Left lung (tissue), 10 donors: Measurements from ENCODE around the gene PUDP. TPM values are rescaled to one million over a fixed set of nuclear protein-coding genes. Genes with fewer than 3 reads are reported as not detected.

Experiments
- ATAC-seq: fragments of 200-7000 bp; cut with Tn5 transposase; one replicate; pipeline ENCODE4 v1.9.1; 2020; ENCODE audit warnings: moderate library complexity
- DNase-seq, 4 donors: peaks; one replicate each; pipeline ENCODE4 v3.0.0-alpha.2; 2013 to 2020
- H3K27ac ChIP-seq, 2 donors: fragments of 200-600 bp; sonication (generic) in 1 of 2; one replicate each; pipeline versions ENCODE4 v1.5.0 to v1.8.0; 2020 to 2021
- H3K27me3 ChIP-seq, 2 donors: fragments of 200-600 bp; sonication (generic) in 1 of 2; one replicate each; pipeline versions ENCODE4 v1.5.0 to v1.8.0; 2020 to 2021
- H3K36me3 ChIP-seq, 2 donors: fragments of 200-600 bp; sonication (generic) in 1 of 2; one replicate each; pipeline versions ENCODE4 v1.5.0 to v1.8.0; 2020 to 2021
- H3K4me1 ChIP-seq, 2 donors: fragments of 200-600 bp; one replicate each; pipeline ENCODE4 v1.8.0; 2021
- H3K4me3 ChIP-seq, 2 donors: fragments of 200-600 bp; sonication (generic) in 1 of 2; one replicate each; pipeline versions ENCODE4 v1.5.0 to v1.8.0; 2020 to 2021; ENCODE audit warnings: mild to moderate bottlenecking in 1 of 2
- H3K9me3 ChIP-seq, 2 donors: fragments of 200-600 bp; sonication (generic) in 1 of 2; one replicate each; pipeline versions ENCODE4 v1.5.0 to v1.8.0; 2020 to 2021
- CTCF ChIP-seq, 2 donors: fragments of 200-600 bp; sonication (generic) in 1 of 2; IDR thresholded peaks; one replicate each; pipeline versions ENCODE4 v1.5.0 to v1.8.0; 2021; ENCODE audit warnings: antibody characterized with exemption in 2 of 2
- intact Hi-C, 2 donors: fragments of 100-400 bp; cut with DNase I; formaldehyde crosslinking; loops; one replicate each; pipeline versions ENCODE4 v1.11.2 to v1.14.2; 2022
- polyA plus RNA-seq, 6 donors: library from polyadenylated mRNA; unstranded; fragments of 120-200 nt; gene quantifications; one replicate each; pipeline ENCODE4 v1.2.1, GENCODE V29; 2013; ENCODE audit not compliant: insufficient read length in 6 of 6
- total RNA-seq, 2 donors: library from RNA; stranded (reverse); fragmentation: NEBNext Ultra II Directional; extraction: Animal tissue kit (Norgen Biotek cat#: 25700); gene quantifications; one replicate each; pipeline ENCODE4 v1.2.1, GENCODE V29; 2021
- donor health status: DM: no; HTN: yes; CAD: no.
- donor health status: DM: no; HTN: no; CAD: no.

PUDP gene
- total and polyA plus RNA-seq, 8 donors = 9.8 to 26.1 (median 14.1) TPM

GRCh38 chrX:7090641-7091040, 57.3 kb downstream of the PUDP start:
- DNase-seq (no peak), ATAC-seq (no peak)
- Histone ChIP-seq H3K27me3 (no peaks in the 10 kb centered on the region), H3K27ac (no peak overlapping the region), H3K4me3 (no peak overlapping the region), H3K9me3 (no peaks in the 10 kb centered on the region), H3K4me1 (peaks cover 0 to 9% of the 10 kb centered on the region in 2 donors), H3K36me3 (no peaks in the 10 kb centered on the region)
- intact Hi-C loops = no loop called here
- TF ChIP-seq CTCF (IDR thresholded peaks at IDR 0.05) = no peak

DNA sequence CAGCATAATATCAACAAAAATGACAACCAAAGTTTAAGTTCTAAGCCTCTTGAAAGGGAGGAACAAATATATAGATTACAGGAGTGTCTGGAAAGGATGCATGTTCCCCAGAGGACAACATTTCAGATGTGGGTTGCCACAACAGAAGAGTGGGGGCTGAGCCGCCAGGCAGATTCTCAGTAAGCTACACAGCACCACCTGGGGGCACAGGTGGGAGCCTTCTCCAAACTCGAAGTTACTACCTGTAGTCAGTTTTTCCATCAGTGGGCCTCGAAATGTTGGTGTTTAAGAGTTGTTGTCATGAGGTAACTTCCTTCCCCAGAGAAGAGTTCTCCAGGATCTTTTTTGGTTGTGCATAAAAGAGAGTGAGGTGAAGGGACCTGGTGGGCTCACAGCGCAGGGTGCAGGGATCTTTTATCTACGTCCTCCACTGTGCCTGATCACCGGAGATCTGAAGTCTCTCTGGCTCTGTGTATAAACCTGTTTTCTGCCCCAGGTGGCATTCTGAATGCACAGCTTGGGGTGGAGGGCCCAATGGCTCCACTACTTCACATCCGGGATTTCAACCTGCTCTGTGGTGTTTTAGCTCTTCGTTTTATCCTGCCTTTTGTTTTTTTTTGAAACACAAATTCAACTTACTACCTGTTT, 58.9 kb downstream of the PUDP start:
- intact Hi-C loops = no loop called here
- Histone ChIP-seq H3K4me3 (no peak overlapping the region), H3K36me3 (no peaks in the 10 kb centered on the region), H3K4me1 (peaks cover 5 to 17% of the 10 kb centered on the region in 2 donors), H3K9me3 (no peaks in the 10 kb centered on the region), H3K27ac (no peak overlapping the region), H3K27me3 (no peaks in the 10 kb centered on the region)
- TF ChIP-seq CTCF (IDR thresholded peaks at IDR 0.05) = no peak
- no peak for ATAC-seq
- no peak for DNase-seq

- no peak for TF ChIP-seq CTCF (IDR thresholded peaks at IDR 0.05)
- Histone ChIP-seq H3K9me3 (no peaks in the 10 kb centered on the region), H3K36me3 (no peaks in the 10 kb centered on the region), H3K27ac (no peak overlapping the region), H3K4me1 (peaks cover 5 to 24% of the 10 kb centered on the region in 2 donors), H3K4me3 (no peak overlapping the region), H3K27me3 (no peaks in the 10 kb centered on the region)
- ATAC-seq = no peak
- intact Hi-C loops = no loop called here
- DNase-seq = no peak
Measured at GRCh38 chrX:7086384-7086783, 61.6 kb downstream of the PUDP start.

GRCh38 chrX:7085879-7086278, 62.1 kb downstream of the PUDP start:
- Histone ChIP-seq H3K4me3 (no peak overlapping the region), H3K9me3 (no peaks in the 10 kb centered on the region), H3K27ac (no peak overlapping the region), H3K27me3 (no peaks in the 10 kb centered on the region), H3K4me1 (peaks cover 5 to 24% of the 10 kb centered on the region in 2 donors), H3K36me3 (no peaks in the 10 kb centered on the region)
- no peak for TF ChIP-seq CTCF (IDR thresholded peaks at IDR 0.05)
- DNase-seq = no peak
- intact Hi-C loops = no loop called here
- peak; percentile 40 for ATAC-seq

- Histone ChIP-seq H3K4me3 (no peak overlapping the region), H3K9me3 (no peaks in the 10 kb centered on the region), H3K27ac (no peak overlapping the region), H3K27me3 (no peaks in the 10 kb centered on the region), H3K4me1 (peaks cover 5 to 24% of the 10 kb centered on the region in 2 donors), H3K36me3 (no peaks in the 10 kb centered on the region)
- intact Hi-C loops = no loop called here
- DNase-seq = no peak
- no peak for TF ChIP-seq CTCF (IDR thresholded peaks at IDR 0.05)
- no peak for ATAC-seq
Measured at GRCh38 chrX:7084841-7085240, 63.1 kb downstream of the PUDP start.
